Measurements from ENCODE around the gene XYLB.
"Not testable (repeated sequence)": the region's sequence is repeated elsewhere in the genome, so short reads cannot be mapped to it uniquely, and the experiment has no call there.

The XYLB gene

DNA sequence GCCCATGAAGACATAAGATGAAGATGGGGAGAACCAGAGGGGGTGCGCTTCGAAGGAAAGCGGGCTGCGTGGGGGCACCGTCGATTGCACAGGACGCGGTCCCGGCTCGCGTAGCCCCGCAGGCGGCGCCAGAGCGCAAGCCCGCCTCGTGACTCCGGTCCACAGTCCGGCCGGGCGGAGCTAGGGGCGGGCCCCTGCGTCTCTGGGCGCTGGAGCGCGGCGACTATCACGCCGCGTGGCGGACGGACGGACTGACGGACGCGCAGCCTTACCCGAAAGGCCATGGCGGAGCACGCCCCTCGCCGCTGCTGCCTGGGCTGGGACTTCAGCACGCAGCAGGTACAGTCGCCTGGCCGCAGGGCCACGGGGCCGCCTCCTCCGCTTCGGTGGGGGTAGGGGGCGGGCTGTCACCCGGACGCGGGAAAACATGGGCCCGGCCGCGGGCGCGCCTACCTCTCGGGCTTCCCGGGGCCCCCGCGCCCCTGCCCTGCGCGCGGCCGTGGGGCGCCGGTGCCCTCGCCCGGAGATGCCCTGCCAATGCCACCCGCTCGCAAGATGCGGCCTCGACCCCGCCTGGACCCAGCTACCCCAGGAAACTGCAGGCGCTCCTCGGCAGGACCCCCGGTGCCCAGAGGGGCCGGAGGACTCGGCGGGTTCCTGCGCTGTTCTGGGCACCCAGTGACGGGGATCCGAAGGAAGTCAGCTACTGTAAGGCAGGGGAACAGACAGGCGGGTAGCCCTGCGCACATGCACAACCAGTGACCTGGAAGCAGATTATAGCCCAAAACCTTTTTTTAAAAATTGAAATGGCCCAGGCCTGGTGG, at the start of gene XYLB:
Gene XYLB (plus strand): TSS at position 199 of the 824 bp plus-strand sequence. CDS start 84 bp downstream, at position 283.
- peak within 1 kb of the TSS; percentile 64 for H3K4me3 ChIP-seq (ENCODE audit: control insufficient read depth, low read depth, low read length)

DNA sequence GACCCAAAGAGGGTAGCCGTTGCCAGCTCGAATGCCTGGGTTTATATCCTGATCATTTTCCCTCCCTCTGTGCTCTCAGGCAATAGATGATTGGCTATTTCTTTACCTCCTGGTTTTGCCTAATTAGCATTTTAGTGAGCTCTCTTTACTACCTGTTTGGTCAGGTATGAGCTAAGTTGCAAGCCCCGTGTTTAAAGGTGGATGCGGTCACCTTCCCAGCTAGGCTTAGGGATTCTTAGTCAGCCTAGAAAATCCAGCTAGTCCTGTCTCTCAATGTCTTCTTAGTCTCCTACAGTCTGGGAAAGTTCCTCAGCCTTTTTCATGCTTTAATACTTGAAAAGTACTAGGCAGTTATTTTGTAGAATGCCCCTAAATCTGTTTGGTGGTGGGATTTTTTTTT, 49.5 kb upstream of the XYLB start:
- H3K4me3 ChIP-seq (ENCODE audit: control insufficient read depth, low read depth, low read length); DNase-seq (ENCODE audit: low read depth): not testable (repeated sequence)

More for the DNA sequence above, at the start of gene XYLB:
- TF ChIP-seq, protein P1, sequence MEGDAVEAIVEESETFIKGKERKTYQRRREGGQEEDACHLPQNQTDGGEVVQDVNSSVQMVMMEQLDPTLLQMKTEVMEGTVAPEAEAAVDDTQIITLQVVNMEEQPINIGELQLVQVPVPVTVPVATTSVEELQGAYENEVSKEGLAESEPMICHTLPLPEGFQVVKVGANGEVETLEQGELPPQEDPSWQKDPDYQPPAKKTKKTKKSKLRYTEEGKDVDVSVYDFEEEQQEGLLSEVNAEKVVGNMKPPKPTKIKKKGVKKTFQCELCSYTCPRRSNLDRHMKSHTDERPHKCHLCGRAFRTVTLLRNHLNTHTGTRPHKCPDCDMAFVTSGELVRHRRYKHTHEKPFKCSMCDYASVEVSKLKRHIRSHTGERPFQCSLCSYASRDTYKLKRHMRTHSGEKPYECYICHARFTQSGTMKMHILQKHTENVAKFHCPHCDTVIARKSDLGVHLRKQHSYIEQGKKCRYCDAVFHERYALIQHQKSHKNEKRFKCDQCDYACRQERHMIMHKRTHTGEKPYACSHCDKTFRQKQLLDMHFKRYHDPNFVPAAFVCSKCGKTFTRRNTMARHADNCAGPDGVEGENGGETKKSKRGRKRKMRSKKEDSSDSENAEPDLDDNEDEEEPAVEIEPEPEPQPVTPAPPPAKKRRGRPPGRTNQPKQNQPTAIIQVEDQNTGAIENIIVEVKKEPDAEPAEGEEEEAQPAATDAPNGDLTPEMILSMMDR (conservative IDR thresholded peaks at IDR 0.05; ENCODE audit: control insufficient read depth, insufficient read depth, low read depth, low read length), result peak; percentile 49
- DNase-seq (ENCODE audit: low read depth), result peak; percentile 76

DNA sequence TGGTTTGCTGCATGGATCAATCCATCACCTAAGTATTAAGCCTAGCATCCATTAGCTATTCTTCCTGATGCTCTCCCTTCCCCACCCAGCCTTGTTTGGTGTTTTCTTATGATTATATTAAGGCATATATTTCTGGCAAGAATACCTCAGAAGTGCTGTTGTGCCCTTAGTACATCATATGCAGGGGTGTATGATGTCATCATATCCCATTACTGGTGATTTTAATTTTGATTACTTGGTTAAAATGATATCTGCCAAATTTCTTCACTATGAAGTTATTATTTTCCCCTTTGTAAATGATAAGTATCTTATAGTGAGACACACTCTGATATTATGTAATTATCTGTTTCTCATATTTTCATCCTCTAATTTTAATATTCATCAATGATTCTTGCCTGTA, 49.0 kb upstream of the XYLB start:
- TF ChIP-seq, protein P1 (conservative IDR thresholded peaks at IDR 0.05; ENCODE audit: control insufficient read depth, insufficient read depth, low read depth, low read length), result no peak
- H3K4me3 ChIP-seq (ENCODE audit: control insufficient read depth, low read depth, low read length), result no peak overlapping the region
- no peak for DNase-seq (ENCODE audit: low read depth)

DNA sequence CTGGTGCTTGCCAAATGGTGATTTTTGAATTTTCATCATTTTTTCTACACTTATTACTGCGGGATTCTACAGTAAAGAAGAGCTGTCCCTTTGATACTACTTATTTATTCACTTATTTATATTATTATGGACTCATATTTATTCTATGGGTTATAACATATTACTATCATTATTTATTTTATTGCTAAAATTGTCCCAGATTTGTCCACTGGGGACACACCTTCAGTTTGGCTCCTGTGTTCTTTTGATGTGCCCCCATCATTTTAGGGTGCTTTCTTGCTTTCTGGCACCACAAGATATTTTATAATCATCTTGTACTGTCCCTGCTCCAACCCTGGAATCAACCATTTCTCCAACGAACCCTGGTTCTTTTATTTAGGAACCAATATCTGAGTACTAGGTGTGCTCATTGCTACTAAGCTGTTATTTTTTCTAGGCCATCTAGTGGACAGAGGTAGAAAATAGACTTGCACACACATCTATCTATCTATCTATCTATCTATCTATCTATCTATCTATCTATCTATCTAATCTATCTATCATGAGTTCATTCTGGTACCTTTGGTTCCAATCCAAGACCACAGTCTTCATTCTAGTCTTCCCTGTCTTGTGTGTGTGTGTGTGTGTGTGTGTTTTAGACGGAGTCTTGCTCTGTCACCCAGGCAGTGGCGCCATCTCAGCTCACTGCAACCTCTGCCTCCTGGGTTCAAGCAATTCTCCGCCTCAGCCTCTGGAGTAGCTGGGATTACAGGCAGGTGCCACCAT, 48.5 kb upstream of the XYLB start:
- peak; percentile 43 for DNase-seq (ENCODE audit: low read depth)
- TF ChIP-seq, protein P1 (conservative IDR thresholded peaks at IDR 0.05; ENCODE audit: control insufficient read depth, insufficient read depth, low read depth, low read length), result peak; percentile 52
- H3K4me3 ChIP-seq (ENCODE audit: control insufficient read depth, low read depth, low read length), result no peak overlapping the region

DNA sequence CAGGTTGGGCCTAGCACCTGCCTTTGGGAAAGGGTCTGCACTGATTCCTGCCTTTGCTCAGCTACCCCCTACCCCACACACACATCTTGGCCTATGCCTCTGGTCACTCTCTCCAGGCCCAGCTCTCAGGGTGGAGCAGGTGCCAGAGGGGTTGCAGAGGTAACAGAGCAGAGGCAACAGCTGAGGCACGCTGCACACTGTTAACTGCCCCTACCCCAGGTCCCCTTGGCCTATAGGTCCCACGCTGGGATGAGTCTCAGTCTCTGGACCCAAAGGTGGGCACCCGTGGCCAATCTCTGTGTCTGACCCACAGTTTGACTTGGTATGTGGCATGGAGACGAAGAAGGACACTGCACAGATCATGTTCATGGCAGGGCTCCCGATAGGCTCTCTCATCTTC, 39.6 kb upstream of the XYLB start:
- H3K4me3 ChIP-seq (ENCODE audit: control insufficient read depth, low read depth, low read length), result no peak overlapping the region
- DNase-seq (ENCODE audit: low read depth), result no peak

DNA sequence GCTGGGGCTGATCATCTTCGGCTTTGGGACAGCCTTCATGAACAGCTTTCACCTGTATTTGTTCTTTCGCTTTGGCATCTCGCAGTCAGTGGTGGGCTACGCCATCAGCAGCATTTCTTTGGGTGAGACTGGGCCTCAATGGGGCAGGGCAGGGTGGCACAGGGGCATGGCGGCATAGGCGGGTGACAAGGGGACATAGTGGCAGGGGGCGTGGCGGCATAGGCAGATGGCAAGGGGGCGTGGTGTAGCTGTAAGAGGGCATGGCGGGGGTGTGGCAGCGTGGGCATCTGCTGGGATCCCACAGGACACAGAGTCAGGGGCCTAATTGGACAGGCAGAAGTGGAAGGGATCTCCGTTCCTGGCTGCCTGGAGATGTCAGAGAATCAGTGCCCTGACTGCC, 39.0 kb upstream of the XYLB start:
- no peak for DNase-seq (ENCODE audit: low read depth)

More for the DNA sequence above, 39.6 kb upstream of the XYLB start:
- TF ChIP-seq, protein P1 (conservative IDR thresholded peaks at IDR 0.05; ENCODE audit: control insufficient read depth, insufficient read depth, low read depth, low read length), result no peak

More for the DNA sequence above, 39.0 kb upstream of the XYLB start:
- no peak overlapping the region for H3K4me3 ChIP-seq (ENCODE audit: control insufficient read depth, low read depth, low read length)
- TF ChIP-seq, protein P1 (conservative IDR thresholded peaks at IDR 0.05; ENCODE audit: control insufficient read depth, insufficient read depth, low read depth, low read length), result no peak

Measured in fibroblast of mammary gland (primary cell).